T-helper 17 cell (primary cell): ENCODE data around the gene DOK3. TPM values are rescaled to one million over a fixed set of nuclear protein-coding genes. Genes with fewer than 3 reads are reported as not detected.
A peak's percentile ranks its signal among the peaks of the same experiment; 100 is the strongest.
"Not testable (repeated sequence)": the region's sequence is repeated elsewhere in the genome, so short reads cannot be mapped to it uniquely, and the experiment has no call there.

Experiments used
- ATAC-seq: fragments of 150-1000 bp; cut with Tn5 transposase; 2 replicates; pipeline ENCODE4 v1.10.0; 2021; ENCODE audit warnings: mild to moderate bottlenecking, moderate library complexity
- DNase-seq, 3 donors: peaks; one replicate each; pipeline versions ENCODE4 v3.0.0 to v3.0.0-alpha.2; 2020 to 2021
- H3K9me3 ChIP-seq: one replicate; pipeline ENCODE4 v1.7.0; 2013; ENCODE audit warnings: low read length, mild to moderate bottlenecking; ENCODE audit not compliant: control insufficient read depth, poor library complexity, severe bottlenecking
- H3K27ac Mint-ChIP-seq: one replicate; pipeline ENCODE4 v1.8.0; 2022; ENCODE audit warnings: mild to moderate bottlenecking, moderate library complexity, mixed read lengths
- H3K27me3 Mint-ChIP-seq: one replicate; pipeline ENCODE4 v1.8.0; 2022; ENCODE audit warnings: mixed read lengths
- H3K36me3 Mint-ChIP-seq: one replicate; pipeline ENCODE4 v1.8.0; 2022; ENCODE audit warnings: low read depth, mixed read lengths
- H3K4me1 Mint-ChIP-seq: one replicate; pipeline ENCODE4 v1.8.0; 2022; ENCODE audit warnings: mild to moderate bottlenecking, mixed read lengths
- H3K4me3 Mint-ChIP-seq: one replicate; pipeline ENCODE4 v1.8.0; 2022; ENCODE audit warnings: mild to moderate bottlenecking, moderate library complexity, mixed read lengths
- total RNA-seq, 4 donors: library from RNA in 2 of 4; stranded (reverse) in 2 of 4; gene quantifications; one replicate each; pipeline ENCODE4 v1.2.3 and lab custom pipeline; 2022 to 2026

Gene DOK3
- total RNA-seq, 2 donors from 2014 or later, result 5.1 to 8.0 TPM

DNA sequence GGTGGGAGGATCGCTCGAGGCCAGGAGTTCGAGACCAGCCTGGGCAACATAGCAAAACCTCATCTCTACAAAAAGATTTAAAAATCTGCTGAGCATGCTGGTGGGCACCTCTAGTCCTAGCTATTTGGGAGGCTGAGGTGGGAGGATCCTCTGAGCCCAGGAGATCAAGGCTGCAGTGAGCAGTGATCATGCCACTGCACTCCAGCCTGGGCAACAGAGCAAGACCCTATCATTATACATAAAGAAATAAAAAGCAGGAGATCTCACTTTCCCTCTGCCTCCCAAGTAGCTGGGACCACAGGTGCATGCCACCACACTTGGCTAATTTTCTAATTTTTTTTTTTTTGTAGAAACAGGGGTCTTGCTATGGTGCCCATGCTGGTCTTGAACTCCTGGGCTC is 23.9 kb downstream of the DOK3 start:
- H3K27ac Mint-ChIP-seq, H3K4me3 Mint-ChIP-seq, H3K9me3 ChIP-seq, DNase-seq, H3K4me1 Mint-ChIP-seq, H3K27me3 Mint-ChIP-seq, H3K36me3 Mint-ChIP-seq, ATAC-seq: not testable (repeated sequence)

DNA sequence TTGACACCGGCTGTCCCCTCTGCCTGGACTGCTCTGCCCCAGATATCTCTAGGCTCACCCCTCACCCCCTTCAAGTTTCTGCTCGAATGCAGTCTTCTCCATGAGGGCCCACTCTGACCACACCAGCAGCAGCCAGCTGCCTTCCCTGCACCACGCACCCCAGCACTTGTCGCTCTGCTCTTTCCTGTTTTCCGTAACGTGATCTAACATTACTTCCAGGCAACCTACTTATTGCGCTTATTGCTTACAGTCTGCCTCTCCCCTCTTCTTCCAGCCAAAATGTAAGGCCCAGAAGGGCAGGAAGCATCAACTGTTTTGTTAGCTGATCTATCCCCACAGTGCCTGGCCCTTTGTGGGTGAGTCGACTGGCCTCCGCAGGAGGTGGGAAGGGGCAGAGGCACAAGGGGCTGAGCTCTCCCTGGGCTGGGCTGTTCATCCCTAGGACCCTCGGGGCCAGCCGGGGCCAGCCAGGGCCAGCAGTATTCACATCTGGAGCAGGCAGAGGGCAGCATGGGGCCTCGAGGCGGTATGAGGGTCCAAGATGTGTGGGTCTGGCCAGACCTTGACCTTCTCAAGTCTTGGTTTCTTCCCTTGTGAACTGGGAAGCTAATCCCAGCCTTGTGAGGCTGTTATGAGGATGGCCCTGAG is 24.6 kb downstream of the DOK3 start:
- H3K9me3 ChIP-seq, result no peaks in the 10 kb centered on the region
- ATAC-seq, result no peak
- H3K4me1 Mint-ChIP-seq, result peaks cover 4% of the 10 kb centered on the region
- no peak for DNase-seq
- no peak overlapping the region for H3K4me3 Mint-ChIP-seq
- H3K36me3 Mint-ChIP-seq, result no peaks in the 10 kb centered on the region
- H3K27me3 Mint-ChIP-seq, result no peaks in the 10 kb centered on the region
- H3K27ac Mint-ChIP-seq, result peak overlapping the region; percentile 43

DNA sequence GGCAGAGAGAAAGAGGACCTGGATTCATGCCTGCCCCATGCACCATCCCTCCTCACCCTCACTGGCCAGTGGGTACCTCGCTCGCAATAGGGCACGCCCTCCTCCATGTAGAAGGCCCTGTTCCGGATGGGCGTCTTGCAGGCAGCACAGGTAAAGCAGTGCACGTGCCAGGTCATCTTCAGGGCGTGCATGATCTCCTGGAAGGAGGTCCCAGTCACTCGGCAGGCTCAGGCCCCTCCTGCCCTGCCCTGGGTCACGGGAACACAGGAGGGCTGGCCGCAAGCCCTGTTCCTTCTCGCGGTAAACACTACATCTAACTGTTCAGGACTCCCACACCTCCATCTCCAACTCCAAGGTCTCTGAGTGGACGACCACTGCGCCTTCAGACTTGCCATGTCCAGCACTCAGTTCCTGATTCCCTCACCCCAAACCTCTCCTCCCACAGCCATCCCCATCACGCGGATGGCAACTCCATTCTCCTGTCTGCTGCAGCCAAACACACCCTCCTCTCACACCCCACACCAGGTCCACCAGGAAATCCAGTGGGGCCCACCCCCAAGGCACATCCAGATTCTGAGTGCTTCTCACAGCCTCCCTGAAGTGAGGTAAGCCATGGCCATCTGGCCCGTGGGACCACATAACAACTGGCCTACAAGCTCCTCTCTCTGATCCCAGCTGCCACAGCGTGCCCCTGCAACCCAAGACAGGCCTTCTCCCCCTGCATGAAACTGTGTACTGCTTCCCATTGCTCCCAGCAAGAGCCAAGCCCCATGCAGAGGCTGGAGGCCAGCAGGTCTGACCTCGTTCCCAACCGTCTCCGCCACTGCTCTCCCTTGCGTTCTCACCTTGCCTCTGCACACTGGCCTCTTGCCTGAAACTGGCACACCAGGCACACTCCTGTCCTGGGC is 25.4 kb downstream of the DOK3 start:
- Mint-ChIP-seq H3K27me3 (no peaks in the 10 kb centered on the region), H3K4me1 (peaks cover 6% of the 10 kb centered on the region), H3K27ac (peak overlapping the region; percentile 43), H3K36me3 (no peaks in the 10 kb centered on the region), H3K4me3 (no peak overlapping the region)
- ATAC-seq (no peak), DNase-seq (no peak)
- no peaks in the 10 kb centered on the region for H3K9me3 ChIP-seq

DNA sequence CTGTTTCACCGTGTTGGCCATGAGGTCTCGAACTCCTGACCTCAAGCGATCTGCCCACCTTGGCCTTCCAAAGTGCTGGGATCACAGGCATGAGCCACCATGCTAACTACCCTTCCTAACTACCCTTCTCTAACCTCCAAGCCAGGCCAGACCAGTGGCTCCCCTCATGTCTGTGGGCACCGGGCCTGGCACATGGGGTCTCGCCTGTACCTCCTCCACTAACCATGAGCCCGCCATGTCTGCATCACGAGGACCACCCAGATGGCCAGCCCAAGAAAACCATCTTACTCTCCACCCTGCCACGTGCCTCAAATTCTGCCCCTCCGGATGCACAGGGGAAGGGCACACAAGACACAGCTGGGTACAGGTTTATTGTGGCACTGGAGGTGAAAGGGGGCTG is 26.6 kb downstream of the DOK3 start:
- Mint-ChIP-seq H3K27ac (peak overlapping the region; percentile 47), H3K4me1 (peaks cover 10% of the 10 kb centered on the region), H3K36me3 (no peaks in the 10 kb centered on the region), H3K27me3 (no peaks in the 10 kb centered on the region), H3K4me3 (no peak overlapping the region)
- no peak for DNase-seq
- no peaks in the 10 kb centered on the region for H3K9me3 ChIP-seq
- ATAC-seq, result no peak

DNA sequence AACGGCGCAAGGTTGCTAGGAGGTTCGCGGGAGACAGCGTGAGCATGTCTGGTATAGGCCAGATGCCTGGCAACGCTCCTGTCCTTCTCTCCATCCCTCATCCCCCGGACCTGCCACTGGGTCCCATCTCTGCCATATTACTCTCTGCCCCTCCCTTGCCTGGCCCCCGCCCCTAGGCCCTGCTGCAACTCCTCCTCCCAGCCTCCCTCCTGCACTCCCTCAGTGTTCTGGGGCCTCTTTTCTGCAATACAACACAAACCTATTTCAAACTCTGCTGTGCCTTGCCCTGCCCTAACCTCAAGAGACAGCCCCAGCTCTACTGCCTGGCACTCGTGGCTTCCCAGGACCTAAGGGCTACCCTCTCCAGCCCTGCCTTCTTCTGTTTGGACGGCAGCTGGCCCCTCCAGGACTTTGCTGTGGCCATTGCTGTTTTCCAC is 27.2 kb downstream of the DOK3 start:
- Mint-ChIP-seq H3K27ac (peak overlapping the region; percentile 47), H3K4me3 (no peak overlapping the region), H3K36me3 (no peaks in the 10 kb centered on the region), H3K4me1 (peaks cover 10% of the 10 kb centered on the region), H3K27me3 (no peaks in the 10 kb centered on the region)
- DNase-seq (no peak), ATAC-seq (no peak)
- H3K9me3 ChIP-seq, result no peaks in the 10 kb centered on the region

DNA sequence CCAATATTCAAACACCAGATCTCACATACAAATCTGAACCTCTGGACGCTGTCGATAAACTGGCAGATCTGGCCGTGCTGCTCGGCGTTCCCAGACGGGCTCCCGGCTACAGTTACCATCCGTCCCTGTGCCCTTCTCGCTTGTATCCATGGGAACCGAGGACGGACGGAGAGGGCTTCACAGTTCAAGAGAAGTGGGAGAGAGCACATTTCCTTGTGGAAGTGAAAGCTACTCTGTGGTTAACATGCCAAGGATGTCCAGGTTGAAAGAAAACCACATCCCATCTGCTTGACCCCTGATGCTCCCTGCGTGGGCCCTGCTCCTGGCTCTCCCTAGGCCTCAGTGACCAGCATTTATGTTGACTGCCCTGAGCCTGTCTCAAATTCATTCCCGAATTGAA is 29.9 kb downstream of the DOK3 start:
- Mint-ChIP-seq H3K36me3 (no peaks in the 10 kb centered on the region), H3K4me1 (peaks cover 9% of the 10 kb centered on the region), H3K27ac (peak overlapping the region; percentile 74), H3K4me3 (no peak overlapping the region), H3K27me3 (no peaks in the 10 kb centered on the region)
- ATAC-seq (no peak), DNase-seq (no peak)
- no peaks in the 10 kb centered on the region for H3K9me3 ChIP-seq

DNA sequence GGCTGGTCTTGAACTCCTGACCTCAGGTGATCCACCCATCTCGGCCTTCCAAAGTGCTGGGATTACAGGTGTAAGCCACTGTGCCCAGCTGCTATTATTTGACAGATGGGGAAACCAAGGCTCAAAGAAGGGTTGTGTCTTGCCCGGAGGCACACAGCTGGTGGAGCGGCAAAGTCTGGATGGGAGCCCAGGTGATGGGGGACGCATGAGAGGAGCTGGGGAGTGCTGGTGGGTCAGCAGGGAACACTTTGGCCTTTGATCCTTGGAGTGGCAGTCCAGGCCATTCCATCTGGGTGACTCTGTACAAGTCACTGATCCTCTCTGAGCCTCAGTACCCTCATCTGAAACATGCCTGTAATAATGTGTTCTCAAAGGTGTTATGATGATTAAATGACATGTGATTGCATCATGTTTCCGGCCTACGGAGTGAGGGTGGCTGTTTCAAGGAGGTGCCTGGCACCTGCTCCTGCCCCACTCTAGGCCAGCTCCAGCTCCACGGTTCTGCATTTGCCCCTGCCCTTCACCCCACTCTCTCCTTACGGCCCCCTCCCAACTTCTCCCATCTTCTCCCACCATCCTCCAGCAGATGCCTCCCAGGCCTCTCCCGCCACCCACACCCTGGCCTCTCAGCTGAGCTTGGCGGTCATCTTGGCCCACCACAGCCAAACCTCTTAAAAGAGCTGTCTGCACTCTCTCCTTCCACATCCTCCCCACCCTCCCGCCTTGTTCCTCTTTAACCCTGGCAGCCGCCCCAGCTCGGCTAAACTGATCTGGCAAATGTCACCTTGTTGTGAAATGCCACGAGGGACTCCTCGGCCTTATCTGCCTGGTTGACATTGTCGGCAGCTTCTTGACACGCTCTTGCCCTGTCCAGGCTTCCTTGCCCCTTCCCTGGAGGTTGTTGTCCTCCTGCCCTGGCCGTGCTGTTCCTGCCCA is 30.6 kb downstream of the DOK3 start:
- H3K27me3 Mint-ChIP-seq, result no peaks in the 10 kb centered on the region
- DNase-seq (no peak), ATAC-seq (peak; percentile 30)
- H3K27ac Mint-ChIP-seq, result peak overlapping the region; percentile 74
- H3K4me3 Mint-ChIP-seq, result no peak overlapping the region
- peaks cover 14% of the 10 kb centered on the region for H3K4me1 Mint-ChIP-seq
- H3K36me3 Mint-ChIP-seq, result no peaks in the 10 kb centered on the region
- no peaks in the 10 kb centered on the region for H3K9me3 ChIP-seq

DNA sequence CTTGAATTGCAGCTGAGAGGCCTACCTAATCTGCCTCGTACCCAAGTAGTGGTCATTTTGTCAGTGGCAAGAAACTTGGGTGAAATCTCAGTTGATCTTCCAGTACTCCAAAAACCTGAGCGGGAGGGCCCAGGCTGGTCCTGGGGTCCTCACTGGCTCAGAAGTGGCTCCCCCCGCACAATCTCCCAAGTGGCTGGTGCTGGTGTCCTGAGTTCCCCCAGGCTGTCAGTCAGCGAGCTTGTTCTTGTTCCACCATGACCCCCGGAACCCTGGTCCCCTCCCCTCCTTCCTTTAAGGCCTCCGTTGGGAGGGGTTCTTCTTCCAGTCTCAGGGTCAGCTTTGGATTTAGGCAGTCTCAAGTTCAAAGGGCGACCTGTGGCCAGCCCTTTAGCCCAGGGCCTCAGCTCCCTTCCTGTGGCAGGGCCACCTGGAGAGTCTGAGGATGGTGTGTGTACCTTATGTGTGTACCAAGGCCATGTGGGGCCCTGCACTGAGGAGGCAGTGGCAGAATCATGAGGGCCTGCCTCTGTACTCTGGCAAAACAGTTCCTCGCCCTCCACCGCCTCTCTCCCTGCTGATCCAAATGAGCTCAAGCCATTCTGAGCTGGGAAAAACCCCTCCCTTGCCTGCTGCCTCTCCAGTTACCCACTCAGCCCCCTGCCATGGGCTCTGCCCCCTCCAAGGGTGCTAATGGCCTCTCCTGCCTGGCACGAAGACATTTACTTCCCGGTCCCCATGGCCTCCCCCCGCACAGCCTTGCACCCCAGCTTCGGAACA is 31.7 kb downstream of the DOK3 start:
- no peaks in the 10 kb centered on the region for H3K9me3 ChIP-seq
- Mint-ChIP-seq H3K4me1 (peaks cover 17% of the 10 kb centered on the region), H3K27ac (no peak overlapping the region), H3K36me3 (no peaks in the 10 kb centered on the region), H3K27me3 (no peaks in the 10 kb centered on the region), H3K4me3 (no peak overlapping the region)
- DNase-seq (no peak), ATAC-seq (no peak)

DNA sequence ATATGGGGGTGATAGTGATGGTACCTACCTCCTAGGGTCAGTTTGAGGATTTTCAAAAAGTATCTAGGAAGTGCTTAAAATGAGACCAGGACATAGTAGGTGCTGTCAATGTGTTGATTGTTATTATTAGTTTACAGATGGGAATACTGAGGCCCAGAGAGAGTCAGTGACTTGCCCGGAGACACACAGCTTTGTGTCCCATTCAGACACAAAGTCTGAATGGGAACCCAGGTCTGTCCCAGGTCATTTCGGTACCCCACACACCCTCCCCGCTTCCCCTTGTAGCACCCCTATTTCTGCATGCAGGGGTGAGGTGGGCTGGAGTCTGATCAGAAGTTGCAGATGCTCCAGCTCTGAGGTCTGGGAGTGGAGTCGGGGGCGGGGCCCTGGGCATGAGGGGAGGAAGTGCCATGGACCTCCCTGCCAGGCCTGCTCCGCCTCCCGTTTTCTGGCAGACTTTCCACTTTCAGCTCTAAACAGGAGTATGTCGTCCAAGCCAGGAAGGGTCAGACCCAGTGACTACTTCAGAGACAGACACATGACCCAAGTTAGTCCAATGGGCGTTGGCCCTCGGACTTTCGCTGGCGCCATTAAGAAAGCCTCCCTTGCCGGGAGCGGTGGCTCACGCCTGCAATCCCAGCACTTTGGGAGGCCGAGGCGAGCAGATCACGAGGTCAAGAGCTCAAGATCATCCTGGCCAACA is 32.9 kb downstream of the DOK3 start:
- Mint-ChIP-seq H3K27ac (no peak overlapping the region), H3K27me3 (no peaks in the 10 kb centered on the region), H3K4me1 (peaks cover 17% of the 10 kb centered on the region), H3K36me3 (no peaks in the 10 kb centered on the region), H3K4me3 (peak overlapping the region; percentile 49)
- DNase-seq, result no peak
- no peaks in the 10 kb centered on the region for H3K9me3 ChIP-seq
- ATAC-seq, result no peak

DNA sequence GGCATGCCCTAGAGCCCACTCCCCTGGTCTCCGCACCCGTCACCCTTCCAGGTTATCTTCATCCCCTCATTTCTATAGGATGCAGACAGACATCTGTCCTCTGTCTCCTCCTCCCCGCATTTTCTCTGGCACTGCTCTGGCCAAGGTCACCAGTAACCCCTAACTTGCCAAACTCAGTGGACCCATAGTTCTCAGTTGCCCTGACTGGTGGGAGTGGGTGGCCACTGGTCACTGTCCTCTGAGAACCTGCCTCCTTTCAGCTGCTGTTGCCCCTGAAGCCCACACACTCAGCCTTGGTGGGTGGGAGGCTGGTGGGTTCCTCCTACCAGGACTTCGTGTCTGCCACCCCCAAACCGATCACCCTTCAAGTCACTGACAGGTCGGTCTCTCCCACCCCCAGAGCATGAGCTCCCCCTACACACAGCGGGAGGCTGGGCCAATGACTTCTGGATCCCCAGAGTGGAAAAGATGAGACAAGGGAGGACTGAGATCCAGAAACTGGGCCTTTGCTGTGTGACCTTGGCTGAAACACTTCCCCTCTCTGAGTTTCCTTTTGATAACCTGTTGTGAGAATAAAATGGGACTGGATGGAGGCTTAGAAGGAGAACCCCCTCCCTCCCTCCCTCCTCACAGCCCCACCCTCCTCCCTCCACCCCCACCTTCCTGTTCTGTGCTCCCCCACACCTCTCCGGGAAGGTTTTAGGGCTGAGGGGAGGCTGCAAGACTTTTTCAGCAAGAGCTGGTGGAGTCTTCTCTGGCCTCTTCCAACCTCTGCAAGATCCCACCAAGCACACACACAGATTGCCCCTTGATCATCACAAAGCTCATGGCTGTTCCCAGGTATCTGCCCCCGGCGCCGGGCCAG is 33.8 kb downstream of the DOK3 start:
- H3K9me3 ChIP-seq, result no peaks in the 10 kb centered on the region
- Mint-ChIP-seq H3K27ac (no peak overlapping the region), H3K4me3 (peak overlapping the region; percentile 49), H3K36me3 (no peaks in the 10 kb centered on the region), H3K4me1 (peaks cover 17% of the 10 kb centered on the region), H3K27me3 (no peaks in the 10 kb centered on the region)
- DNase-seq, result no peak
- ATAC-seq, result no peak

DNA sequence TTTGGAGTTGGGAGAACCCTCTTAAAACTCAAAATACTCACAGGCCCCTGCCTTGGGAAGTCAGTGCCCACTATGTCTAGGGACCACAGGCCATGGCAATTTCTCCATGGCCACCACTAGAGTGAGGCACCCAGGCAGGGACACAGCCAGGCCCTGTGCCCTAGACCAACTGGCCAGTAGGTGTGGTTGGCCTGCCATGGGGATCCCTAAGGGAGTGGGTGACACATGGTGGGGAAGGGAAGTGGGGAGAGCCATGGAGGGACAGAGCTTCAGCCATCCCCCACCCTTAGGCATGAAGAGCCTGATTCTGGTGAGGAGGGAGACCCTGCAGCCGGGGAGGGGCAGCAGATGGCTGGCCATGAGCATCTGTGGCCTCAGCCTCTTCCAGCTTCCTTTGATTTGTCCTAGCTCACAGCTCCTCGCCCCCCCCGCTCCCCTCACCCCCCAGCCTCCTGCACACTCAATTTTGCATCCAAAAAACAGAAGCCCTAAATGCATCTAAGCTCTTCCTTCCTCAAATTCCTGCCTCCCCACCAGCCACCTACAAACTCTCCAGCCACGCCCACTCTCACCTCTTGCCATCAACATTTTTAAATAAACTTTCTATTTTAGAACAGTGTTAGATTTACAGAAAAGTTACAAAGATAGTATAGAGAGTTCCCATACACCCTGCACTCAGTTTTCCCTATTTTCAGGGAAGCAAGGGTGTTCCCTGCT is 34.6 kb downstream of the DOK3 start:
- no peaks in the 10 kb centered on the region for H3K36me3 Mint-ChIP-seq
- peaks cover 20% of the 10 kb centered on the region for H3K4me1 Mint-ChIP-seq
- no peak overlapping the region for H3K27ac Mint-ChIP-seq
- ATAC-seq (no peak), DNase-seq (no peak)
- peak overlapping the region; percentile 92 for H3K4me3 Mint-ChIP-seq
- H3K9me3 ChIP-seq, result no peaks in the 10 kb centered on the region
- H3K27me3 Mint-ChIP-seq, result no peaks in the 10 kb centered on the region
